Neural progenitor cell (in vitro differentiated cells): ENCODE results near the gene NTM. TPM values are rescaled to one million over a fixed set of nuclear protein-coding genes. Genes with fewer than 3 reads are reported as not detected.

Source experiments
- DNase-seq: peaks from one replicate; pipeline ENCODE4 v3.0.0-alpha.2; 2016; ENCODE audit warnings: low spot score
- H2AFZ ChIP-seq: fragments of 200-600 bp; sonication (generic); replicated peaks from 2 replicates; pipeline ENCODE4 v1.6.1; 2016; ENCODE audit warnings: antibody characterized with exemption
- H3F3A ChIP-seq: fragments of 200-600 bp; sonication (generic); 2 replicates; pipeline ENCODE4 v1.6.1; 2016; ENCODE audit warnings: antibody characterized with exemption, low read depth
- H3K27ac ChIP-seq: fragments of 200-600 bp; sonication (generic); 2 replicates; pipeline ENCODE4 v1.5.1; 2016; ENCODE audit warnings: mild to moderate bottlenecking
- H3K27me3 ChIP-seq: fragments of 200-600 bp; sonication (generic); 2 replicates; pipeline ENCODE4 v1.6.1; 2016; ENCODE audit warnings: mild to moderate bottlenecking, moderate library complexity
- H3K36me3 ChIP-seq: fragments of 200-600 bp; sonication (generic); 2 replicates; pipeline ENCODE4 v1.5.1; 2016
- H3K4me1 ChIP-seq: fragments of 200-600 bp; sonication (generic); 2 replicates; pipeline ENCODE4 v1.6.1; 2016; ENCODE audit warnings: mixed run types
- H3K4me2 ChIP-seq: fragments of 200-600 bp; sonication (generic); 2 replicates; pipeline ENCODE4 v1.6.1; 2016
- H3K4me3 ChIP-seq: fragments of 200-600 bp; sonication (generic); 2 replicates; pipeline ENCODE4 v1.5.1; 2016
- H3K79me2 ChIP-seq: fragments of 200-600 bp; sonication (generic); 2 replicates; pipeline ENCODE4 v1.6.1; 2016; ENCODE audit warnings: low read depth
- H3K9ac ChIP-seq: fragments of 200-600 bp; sonication (generic); 2 replicates; pipeline ENCODE4 v1.6.1; 2016
- H3K9me3 ChIP-seq: fragments of 200-600 bp; sonication (generic); 2 replicates; pipeline ENCODE4 v1.5.1; 2016; ENCODE audit warnings: low read depth
- H4K20me1 ChIP-seq: fragments of 200-600 bp; sonication (generic); 2 replicates; pipeline ENCODE4 v1.6.1; 2016; ENCODE audit warnings: low read depth
- H3K27ac Mint-ChIP-seq: 3 replicates; pipeline ENCODE4 v1.8.0; 2021; ENCODE audit warnings: mixed read lengths
- H3K27me3 Mint-ChIP-seq: 2 replicates; pipeline ENCODE4 v1.8.0; 2022; ENCODE audit warnings: low read depth, mild to moderate bottlenecking, inconsistent platforms, moderate library complexity, mixed read lengths; ENCODE audit not compliant: insufficient read depth
- H3K36me3 Mint-ChIP-seq: 3 replicates; pipeline ENCODE4 v1.8.0; 2021; ENCODE audit warnings: mixed read lengths
- H3K4me1 Mint-ChIP-seq: 3 replicates; pipeline ENCODE4 v1.8.0; 2021; ENCODE audit warnings: mixed read lengths
- H3K4me3 Mint-ChIP-seq: 3 replicates; pipeline ENCODE4 v1.8.0; 2021; ENCODE audit warnings: mild to moderate bottlenecking, moderate library complexity, mixed read lengths
- H3K9me3 Mint-ChIP-seq: 3 replicates; pipeline ENCODE4 v1.8.0; 2020; ENCODE audit warnings: mixed read lengths
- CTCF ChIP-seq: fragments of 200-600 bp; sonication (generic); IDR thresholded peaks from 2 replicates; pipeline ENCODE4 v1.5.1; 2017; ENCODE audit warnings: antibody characterized with exemption, mild to moderate bottlenecking
- EZH2 ChIP-seq: fragments of 200-600 bp; sonication (generic); IDR thresholded peaks from 2 replicates; pipeline ENCODE4 v1.6.1; 2017; ENCODE audit warnings: antibody characterized with exemption, mild to moderate bottlenecking, moderate library complexity
- EZH2phosphoT487 ChIP-seq: fragments of 200-600 bp; sonication (generic); IDR thresholded peaks from 2 replicates; pipeline ENCODE4 v1.6.1; 2017; ENCODE audit warnings: antibody characterized with exemption
- total RNA-seq: library from RNA; depleted of rRNA; stranded (reverse); fragments of >200 nt; gene quantifications from 2 replicates; pipeline ENCODE4 v1.2.3, GENCODE V29; 2015; ENCODE audit warnings: low replicate concordance

NTM gene
- total RNA-seq, 1 donor from 2014 or later, result 4.3 TPM

GRCh38 chr11:131408025-131408640 is 37.7 kb downstream of the NTM start:
- Histone ChIP-seq H3K4me1 (no peaks in the 10 kb centered on the region), H3K9ac (no peak overlapping the region), H3K4me3 (no peak overlapping the region), H4K20me1 (no peaks in the 10 kb centered on the region), H3K27ac (no peak overlapping the region), H3K27me3 (no peaks in the 10 kb centered on the region), H2AFZ (no peak overlapping the region), H3F3A (no peaks in the 10 kb centered on the region), H3K4me2 (no peak overlapping the region), H3K9me3 (no peaks in the 10 kb centered on the region), H3K79me2 (no peaks in the 10 kb centered on the region), H3K36me3 (no peaks in the 10 kb centered on the region)
- no peaks in the 10 kb centered on the region for H3K36me3 Mint-ChIP-seq
- no peak for TF ChIP-seq EZH2
- peak; percentile 70 for TF ChIP-seq CTCF
- no peak overlapping the region for H3K27ac Mint-ChIP-seq
- peak; percentile 64 for DNase-seq
- no peaks in the 10 kb centered on the region for H3K9me3 Mint-ChIP-seq
- H3K4me3 Mint-ChIP-seq, result no peak overlapping the region
- peaks cover 26% of the 10 kb centered on the region for H3K4me1 Mint-ChIP-seq
- no peaks in the 10 kb centered on the region for H3K27me3 Mint-ChIP-seq

DNA sequence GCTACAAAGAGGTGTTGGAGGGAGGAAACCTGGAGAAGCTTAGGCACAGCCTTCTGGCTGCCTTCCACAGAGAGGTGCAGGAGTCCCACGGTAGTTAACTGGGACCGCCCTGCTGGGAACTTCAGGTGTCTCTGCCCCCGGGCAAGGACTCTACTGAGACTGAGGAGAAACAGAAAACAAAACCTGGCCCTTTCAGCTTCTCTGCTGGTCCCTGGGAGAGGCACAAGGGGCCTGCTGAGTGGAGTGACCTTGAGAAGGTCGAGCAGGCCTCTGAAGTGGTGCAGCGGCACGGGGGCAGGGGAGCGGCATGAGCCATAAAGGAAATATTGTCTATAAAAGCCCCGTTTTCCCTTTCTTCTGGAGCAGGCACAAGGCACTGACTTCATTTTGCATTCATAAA is 38.9 kb downstream of the NTM start:
- Mint-ChIP-seq H3K4me3 (no peak overlapping the region), H3K36me3 (no peaks in the 10 kb centered on the region), H3K27me3 (no peaks in the 10 kb centered on the region), H3K9me3 (no peaks in the 10 kb centered on the region), H3K4me1 (peaks cover 26% of the 10 kb centered on the region), H3K27ac (no peak overlapping the region)
- Histone ChIP-seq H3K36me3 (no peaks in the 10 kb centered on the region), H3K27ac (no peak overlapping the region), H4K20me1 (no peaks in the 10 kb centered on the region), H3K4me3 (no peak overlapping the region), H2AFZ (no peak overlapping the region), H3K27me3 (no peaks in the 10 kb centered on the region), H3K4me2 (no peak overlapping the region), H3K9ac (no peak overlapping the region), H3K79me2 (no peaks in the 10 kb centered on the region), H3K4me1 (no peaks in the 10 kb centered on the region), H3K9me3 (no peaks in the 10 kb centered on the region), H3F3A (no peaks in the 10 kb centered on the region)
- TF ChIP-seq CTCF (no peak), EZH2phosphoT487 (no peak), EZH2 (no peak)
- no peak for DNase-seq

DNA sequence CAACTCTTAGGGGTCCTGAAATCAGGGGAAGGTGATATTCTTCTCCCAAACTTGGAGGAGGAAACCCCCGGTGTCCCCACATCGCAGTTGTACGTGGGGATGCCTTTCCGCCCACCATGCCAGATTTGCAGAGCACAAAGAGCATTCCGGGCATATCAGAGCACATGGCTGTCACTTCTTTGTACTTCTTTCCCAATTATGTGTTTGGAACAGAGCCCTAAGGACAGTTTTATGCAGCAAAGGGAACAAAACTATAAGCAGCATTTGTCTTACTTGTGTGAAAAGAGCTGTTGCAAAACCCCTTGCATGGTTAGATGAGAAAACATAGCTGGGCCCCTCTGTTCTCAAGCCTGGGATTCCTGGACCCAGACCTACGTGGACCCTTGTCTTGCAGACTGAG is 41.2 kb downstream of the NTM start:
- H3K27me3 Mint-ChIP-seq, result no peaks in the 10 kb centered on the region
- no peak overlapping the region for H3K9ac ChIP-seq
- no peak overlapping the region for H3K27ac Mint-ChIP-seq
- H3K36me3 Mint-ChIP-seq, result no peaks in the 10 kb centered on the region
- no peak for DNase-seq
- no peaks in the 10 kb centered on the region for H3F3A ChIP-seq
- no peak overlapping the region for H3K4me3 ChIP-seq
- no peak overlapping the region for H3K27ac ChIP-seq
- H3K36me3 ChIP-seq, result no peaks in the 10 kb centered on the region
- no peak for TF ChIP-seq EZH2
- no peak for TF ChIP-seq CTCF
- TF ChIP-seq EZH2phosphoT487, result no peak
- no peaks in the 10 kb centered on the region for H3K9me3 Mint-ChIP-seq
- no peak overlapping the region for H3K4me2 ChIP-seq
- H3K27me3 ChIP-seq, result no peaks in the 10 kb centered on the region
- no peak overlapping the region for H2AFZ ChIP-seq
- H3K79me2 ChIP-seq, result no peaks in the 10 kb centered on the region
- H3K9me3 ChIP-seq, result no peaks in the 10 kb centered on the region
- H3K4me1 ChIP-seq, result no peaks in the 10 kb centered on the region
- H3K4me3 Mint-ChIP-seq, result no peak overlapping the region
- H3K4me1 Mint-ChIP-seq, result peaks cover 26% of the 10 kb centered on the region
- H4K20me1 ChIP-seq, result no peaks in the 10 kb centered on the region
